CD8-positive, alpha-beta memory T cell (primary cell): ENCODE data around the gene ANKS6. TPM values are rescaled to one million over a fixed set of nuclear protein-coding genes. Genes with fewer than 3 reads are reported as not detected.
A peak's percentile ranks its signal among the peaks of the same experiment; 100 is the strongest.

Source experiments
- CTCF ChIA-PET: fragments of 350-600 bp; sonication (Branson Sonifier 250); formaldehyde crosslinking; loops from one replicate; lab custom pipeline; 2021; ENCODE audit warnings: antibody characterized with exemption; lab: Charles Lee
- POLR2A ChIA-PET: fragments of 350-600 bp; sonication (Branson Sonifier 250); formaldehyde crosslinking; loops from one replicate; lab custom pipeline; 2021; ENCODE audit warnings: antibody characterized with exemption; lab: Charles Lee
- DNase-seq, 5 donors: peaks; one replicate each; pipeline versions ENCODE4 v3.0.0 to v3.0.0-alpha.2; 2020 to 2022; ENCODE audit warnings: mixed read lengths in 1 of 5
- H3K27ac ChIP-seq: one replicate; pipeline ENCODE4 v1.7.0; 2013; ENCODE audit warnings: low read depth, mild to moderate bottlenecking, low read length, moderate library complexity
- H3K27me3 ChIP-seq: 2 replicates; pipeline ENCODE4 v1.7.0; 2013; ENCODE audit warnings: low read length, mild to moderate bottlenecking; ENCODE audit not compliant: insufficient read depth, poor library complexity, severe bottlenecking
- H3K36me3 ChIP-seq: 2 replicates; pipeline ENCODE4 v1.7.0; 2013; ENCODE audit warnings: mild to moderate bottlenecking, low read length, moderate library complexity; ENCODE audit not compliant: insufficient read depth
- H3K4me1 ChIP-seq: 2 replicates; pipeline ENCODE4 v1.7.0; 2013; ENCODE audit warnings: mild to moderate bottlenecking, low read length, moderate library complexity; ENCODE audit not compliant: insufficient read depth
- H3K4me3 ChIP-seq: 2 replicates; pipeline ENCODE4 v1.7.0; 2013; ENCODE audit warnings: mild to moderate bottlenecking, low read length
- H3K9me3 ChIP-seq: 2 replicates; pipeline ENCODE4 v1.7.0; 2013; ENCODE audit warnings: mild to moderate bottlenecking, low read length
- H3K27ac Mint-ChIP-seq, 8 donors: one replicate each; pipeline ENCODE4 v1.8.0; 2020 to 2021; ENCODE audit warnings: mixed read lengths in 8 of 8, mild to moderate bottlenecking in 6 of 8, inconsistent platforms in 3 of 8, moderate library complexity in 3 of 8
- H3K27me3 Mint-ChIP-seq, 2 donors: one replicate each; pipeline ENCODE4 v1.8.0; 2020 to 2021; ENCODE audit warnings: mixed read lengths in 2 of 2, mild to moderate bottlenecking in 1 of 2, moderate library complexity in 1 of 2
- H3K36me3 Mint-ChIP-seq, 3 donors: one replicate each; pipeline ENCODE4 v1.8.0; 2020 to 2021; ENCODE audit warnings: mixed read lengths in 3 of 3, inconsistent platforms in 1 of 3, mild to moderate bottlenecking in 1 of 3
- H3K4me1 Mint-ChIP-seq, 3 donors: one replicate each; pipeline ENCODE4 v1.8.0; 2020 to 2021; ENCODE audit warnings: mixed read lengths in 3 of 3, inconsistent platforms in 1 of 3, mild to moderate bottlenecking in 1 of 3
- H3K4me3 Mint-ChIP-seq, 7 donors: one replicate each; pipeline ENCODE4 v1.8.0; 2020 to 2021; ENCODE audit warnings: mixed read lengths in 7 of 7, mild to moderate bottlenecking in 6 of 7, moderate library complexity in 4 of 7, inconsistent platforms in 2 of 7
- H3K9me3 Mint-ChIP-seq, 5 donors: one replicate each; pipeline ENCODE4 v1.8.0; 2020 to 2022; ENCODE audit warnings: mixed read lengths in 5 of 5, mild to moderate bottlenecking in 3 of 5, moderate library complexity in 2 of 5, inconsistent platforms in 1 of 5
- polyA plus RNA-seq: library from polyadenylated mRNA; unstranded; fragments of 300-500 nt; fragmentation: Illumina TruSeq; gene quantifications from one replicate; pipeline ENCODE4 v1.2.3, GENCODE V29; 2021
- total RNA-seq, 2 experiments: library from RNA; stranded (reverse); gene quantifications; one replicate each; pipeline ENCODE4 v1.2.3, GENCODE V29; 2021

Gene ANKS6
- total and polyA plus RNA-seq, 3 experiments from 2014 or later, result 9.0 to 17.5 (median 16.8) TPM

DNA sequence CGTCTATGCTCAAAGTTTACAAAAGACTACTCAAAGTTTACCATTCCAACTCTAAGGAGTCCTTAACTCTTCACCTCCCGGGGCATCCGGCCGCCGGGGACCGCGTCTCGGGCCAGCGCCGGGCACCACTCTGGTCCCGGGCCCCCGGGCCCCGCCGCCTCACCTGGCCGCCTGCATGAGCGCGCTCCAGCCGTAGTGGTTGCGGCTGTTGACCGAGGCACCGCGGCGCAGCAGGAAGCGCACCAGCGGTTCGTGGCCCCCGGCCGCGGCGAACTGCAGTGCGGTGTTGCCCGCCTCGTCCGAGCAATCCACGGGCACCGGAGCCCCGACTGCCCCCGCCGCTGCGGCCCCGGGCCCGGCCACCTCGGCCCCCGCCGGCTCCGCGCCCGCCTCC lies 388 bp downstream of the ANKS6 start:
- H3K4me3 Mint-ChIP-seq, result peak overlapping the region; percentile 60 to 94 (median 79)
- Histone ChIP-seq H3K4me1 (peaks cover 9% of the 10 kb centered on the region), H3K36me3 (no peaks in the 10 kb centered on the region), H3K4me3 (peak overlapping the region; percentile 62), H3K27me3 (no peaks in the 10 kb centered on the region), H3K9me3 (peaks cover 4% of the 10 kb centered on the region), H3K27ac (peak overlapping the region; percentile 33)
- DNase-seq, result peak in 2 of 5 donors; percentile 10 to 50
- H3K27ac Mint-ChIP-seq, result peak overlapping the region in 3 of 8 donors; percentile 23 to 78 (median 59)
- ChIA-PET POLR2A (no interaction called here), CTCF (interaction anchor here (3.2 kb wide), 1 partner anchor 11 kb away, joined by 14 read pairs; the partner anchor contains the start of gene GALNT12)
- peaks cover 0 to 2% of the 10 kb centered on the region in 2 donors for H3K27me3 Mint-ChIP-seq
- H3K4me1 Mint-ChIP-seq, result peaks cover 30 to 44% (median 33%) of the 10 kb centered on the region in 3 donors
- peaks cover 0 to 9% (median 4%) of the 10 kb centered on the region in 5 donors for H3K9me3 Mint-ChIP-seq
- H3K36me3 Mint-ChIP-seq, result peaks cover 2 to 9% (median 4%) of the 10 kb centered on the region in 3 donors

DNA sequence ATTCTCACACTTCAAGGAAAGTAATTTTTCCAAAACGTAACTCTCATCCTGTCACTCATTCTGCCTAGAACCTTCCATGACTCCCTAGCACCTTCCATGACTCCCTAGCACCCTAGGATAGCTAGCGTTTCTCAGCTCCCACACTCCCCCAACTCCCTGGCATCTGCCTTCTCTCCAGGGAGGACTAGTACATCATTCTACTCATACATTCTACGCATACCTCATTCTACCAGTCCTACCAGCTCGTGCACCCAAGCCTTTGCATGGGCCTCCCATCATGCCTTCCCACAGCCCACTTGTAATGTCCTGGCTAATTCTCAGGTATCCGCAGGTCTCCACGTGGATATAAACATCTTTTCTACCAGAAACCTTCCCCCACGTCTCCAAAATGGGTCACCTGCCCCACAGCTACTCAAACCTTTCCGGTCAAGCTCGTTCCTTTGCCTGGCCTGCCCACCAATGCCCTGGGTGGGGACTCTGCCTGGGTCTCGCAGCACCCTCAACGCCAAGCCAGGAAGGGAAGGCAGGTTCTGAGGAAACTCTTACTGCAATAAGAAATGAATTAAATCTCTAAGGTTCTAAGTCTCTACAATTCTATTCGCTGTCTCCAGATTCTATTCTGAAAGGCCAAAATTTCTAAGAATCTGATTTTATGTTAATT lies 930 bp downstream of the ANKS6 start:
- no peaks in the 10 kb centered on the region for H3K27me3 ChIP-seq
- H3K9me3 ChIP-seq, result peaks cover 4% of the 10 kb centered on the region
- CTCF ChIA-PET, result interaction anchor here (0.6 to 0.8 kb wide), 2 partner anchors 11 to 13 kb away, joined by 4 to 5 read pairs; no protein-coding TSS in a partner anchor
- H3K4me3 Mint-ChIP-seq, result peak overlapping the region; percentile 44 to 85 (median 77)
- no peak for DNase-seq
- peak overlapping the region; percentile 62 for H3K4me3 ChIP-seq
- peaks cover 0 to 2% of the 10 kb centered on the region in 2 donors for H3K27me3 Mint-ChIP-seq
- peaks cover 0 to 9% (median 4%) of the 10 kb centered on the region in 5 donors for H3K9me3 Mint-ChIP-seq
- peaks cover 9% of the 10 kb centered on the region for H3K4me1 ChIP-seq
- H3K27ac ChIP-seq, result peak overlapping the region; percentile 33
- peak overlapping the region in 6 of 8 donors; percentile 5 to 88 (median 41) for H3K27ac Mint-ChIP-seq
- POLR2A ChIA-PET, result no interaction called here
- peaks cover 30 to 46% (median 34%) of the 10 kb centered on the region in 3 donors for H3K4me1 Mint-ChIP-seq
- no peaks in the 10 kb centered on the region for H3K36me3 ChIP-seq
- peaks cover 3 to 9% (median 4%) of the 10 kb centered on the region in 3 donors for H3K36me3 Mint-ChIP-seq

DNA sequence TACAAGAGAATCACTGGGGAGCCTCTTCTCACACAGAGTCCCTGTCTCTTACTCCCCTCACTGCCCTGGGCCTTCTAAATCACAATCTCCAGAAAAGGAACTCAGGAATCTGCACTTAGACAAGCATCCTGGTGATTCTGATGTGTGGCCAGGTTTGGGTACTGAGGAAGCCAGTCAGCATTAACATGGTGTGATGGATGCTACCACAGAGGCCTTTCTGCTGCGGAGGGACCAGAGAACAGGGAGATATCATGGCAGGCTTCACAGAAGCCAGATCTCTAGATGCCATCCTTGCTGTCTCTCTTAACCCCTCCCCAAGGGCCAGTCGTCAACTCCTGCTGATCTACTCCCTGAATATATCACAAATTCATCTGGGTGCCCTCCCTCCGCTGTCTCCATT lies 1.6 kb downstream of the ANKS6 start:
- CTCF ChIA-PET, result interaction anchor here (0.6 to 0.8 kb wide), 2 partner anchors 12 to 14 kb away, joined by 4 to 5 read pairs; no protein-coding TSS in a partner anchor
- H3K27ac ChIP-seq, result no peak overlapping the region
- peak overlapping the region; percentile 44 to 85 (median 77) for H3K4me3 Mint-ChIP-seq
- peaks cover 9% of the 10 kb centered on the region for H3K4me1 ChIP-seq
- POLR2A ChIA-PET, result no interaction called here
- H3K36me3 Mint-ChIP-seq, result peaks cover 3 to 9% (median 4%) of the 10 kb centered on the region in 3 donors
- DNase-seq, result no peak
- peaks cover 0 to 2% of the 10 kb centered on the region in 2 donors for H3K27me3 Mint-ChIP-seq
- H3K9me3 ChIP-seq, result peaks cover 4% of the 10 kb centered on the region
- no peaks in the 10 kb centered on the region for H3K27me3 ChIP-seq
- H3K9me3 Mint-ChIP-seq, result peaks cover 0 to 9% (median 4%) of the 10 kb centered on the region in 5 donors
- no peaks in the 10 kb centered on the region for H3K36me3 ChIP-seq
- H3K27ac Mint-ChIP-seq, result peak overlapping the region in 4 of 8 donors; percentile 4 to 68 (median 12)
- peaks cover 30 to 46% (median 34%) of the 10 kb centered on the region in 3 donors for H3K4me1 Mint-ChIP-seq
- no peak overlapping the region for H3K4me3 ChIP-seq

DNA sequence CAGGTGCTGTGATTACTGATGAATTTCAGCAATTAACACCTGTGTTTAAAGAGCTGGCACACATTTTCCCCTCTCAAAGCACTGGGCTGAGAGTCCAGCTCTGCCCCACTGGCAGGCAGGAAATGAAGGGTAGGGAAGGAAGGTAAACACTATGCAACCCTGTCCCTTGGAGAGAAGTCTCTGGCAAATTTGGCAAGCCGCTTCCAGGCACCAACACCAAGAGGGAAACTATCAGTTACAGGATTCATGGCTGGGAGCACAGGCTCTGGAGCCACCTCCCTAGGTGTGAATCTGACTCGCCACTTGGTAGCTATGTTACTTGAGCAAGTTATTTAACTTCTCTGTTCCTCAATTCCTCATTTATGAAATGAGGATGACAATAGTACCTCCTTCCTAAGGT lies 3.3 kb downstream of the ANKS6 start:
- ChIA-PET CTCF (interaction anchor here (1.0 to 2.2 kb wide), 2 partner anchors 13 to 16 kb away, joined by 4 to 7 read pairs; no protein-coding TSS in a partner anchor), POLR2A (no interaction called here)
- H3K4me3 ChIP-seq, result no peak overlapping the region
- Mint-ChIP-seq H3K36me3 (peaks cover 0 to 16% (median under 1%) of the 10 kb centered on the region in 3 donors), H3K27ac (peak overlapping the region in 1 of 8 donors; percentile 33), H3K9me3 (peaks cover 0 to under 1% (median 0%) of the 10 kb centered on the region in 5 donors), H3K27me3 (no peaks in the 10 kb centered on the region), H3K4me1 (peaks cover 30 to 46% (median 34%) of the 10 kb centered on the region in 3 donors), H3K4me3 (peak overlapping the region in 1 of 7 donors; percentile 32)
- H3K4me1 ChIP-seq, result peaks cover 9% of the 10 kb centered on the region
- H3K27ac ChIP-seq, result no peak overlapping the region
- no peak for DNase-seq
- no peaks in the 10 kb centered on the region for H3K27me3 ChIP-seq
- no peaks in the 10 kb centered on the region for H3K9me3 ChIP-seq
- H3K36me3 ChIP-seq, result no peaks in the 10 kb centered on the region

DNA sequence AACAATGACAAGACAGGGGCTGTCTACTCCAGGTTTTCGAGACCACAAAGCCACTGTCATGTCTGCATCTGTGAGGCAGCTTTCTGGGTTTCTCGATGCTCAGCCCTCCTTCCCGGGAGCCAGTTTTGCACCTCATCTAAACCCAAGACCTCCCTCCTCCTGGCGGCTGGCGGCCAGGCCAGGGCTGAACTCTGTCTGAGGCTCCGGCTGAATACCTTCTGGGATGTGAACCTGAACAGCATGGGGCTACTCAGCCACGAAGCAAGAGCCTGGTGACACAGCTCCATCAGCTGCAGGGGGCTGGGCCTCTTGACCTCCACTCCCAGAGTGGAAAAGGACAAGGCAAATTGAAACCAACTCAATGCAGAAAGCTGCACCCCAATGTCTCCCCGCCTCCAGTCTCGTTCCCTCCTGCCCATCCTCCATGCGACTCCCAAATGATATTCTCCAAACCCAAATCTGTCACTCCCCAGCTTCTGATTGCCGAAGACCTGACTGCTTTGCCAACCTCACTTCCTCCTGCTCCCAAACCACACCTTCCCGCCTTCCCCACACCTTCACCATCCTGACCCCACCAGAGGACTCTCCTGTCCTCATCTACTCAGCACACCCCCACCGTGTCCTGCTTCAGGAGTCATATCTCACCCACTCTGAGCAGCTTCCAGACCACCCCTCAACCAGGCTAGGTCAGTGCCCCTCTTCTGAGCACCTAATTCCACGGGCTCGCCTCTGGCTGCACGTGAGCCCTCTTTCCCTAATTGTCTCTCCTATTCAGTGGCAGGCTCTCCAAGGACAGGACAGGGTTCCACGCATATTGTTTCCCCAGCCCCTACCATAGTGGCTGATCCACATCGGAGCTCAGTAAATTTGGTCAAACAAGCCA lies 4.5 kb downstream of the ANKS6 start:
- Mint-ChIP-seq H3K4me3 (peak overlapping the region in 1 of 7 donors; percentile 32), H3K9me3 (no peaks in the 10 kb centered on the region), H3K4me1 (peaks cover 27 to 42% (median 29%) of the 10 kb centered on the region in 3 donors), H3K27ac (no peak overlapping the region), H3K27me3 (no peaks in the 10 kb centered on the region), H3K36me3 (peaks cover 0 to 16% (median 5%) of the 10 kb centered on the region in 3 donors)
- Histone ChIP-seq H3K36me3 (no peaks in the 10 kb centered on the region), H3K9me3 (no peaks in the 10 kb centered on the region), H3K4me1 (peaks cover 9% of the 10 kb centered on the region), H3K27ac (no peak overlapping the region), H3K4me3 (no peak overlapping the region), H3K27me3 (no peaks in the 10 kb centered on the region)
- POLR2A ChIA-PET, result no interaction called here
- DNase-seq, result no peak
- CTCF ChIA-PET, result interaction anchor here (0.8 to 2.2 kb wide), 8 partner anchors 13 to 476 kb away, joined by 3 to 7 read pairs (median 4); partner anchors contain the start of gene GALNT12

DNA sequence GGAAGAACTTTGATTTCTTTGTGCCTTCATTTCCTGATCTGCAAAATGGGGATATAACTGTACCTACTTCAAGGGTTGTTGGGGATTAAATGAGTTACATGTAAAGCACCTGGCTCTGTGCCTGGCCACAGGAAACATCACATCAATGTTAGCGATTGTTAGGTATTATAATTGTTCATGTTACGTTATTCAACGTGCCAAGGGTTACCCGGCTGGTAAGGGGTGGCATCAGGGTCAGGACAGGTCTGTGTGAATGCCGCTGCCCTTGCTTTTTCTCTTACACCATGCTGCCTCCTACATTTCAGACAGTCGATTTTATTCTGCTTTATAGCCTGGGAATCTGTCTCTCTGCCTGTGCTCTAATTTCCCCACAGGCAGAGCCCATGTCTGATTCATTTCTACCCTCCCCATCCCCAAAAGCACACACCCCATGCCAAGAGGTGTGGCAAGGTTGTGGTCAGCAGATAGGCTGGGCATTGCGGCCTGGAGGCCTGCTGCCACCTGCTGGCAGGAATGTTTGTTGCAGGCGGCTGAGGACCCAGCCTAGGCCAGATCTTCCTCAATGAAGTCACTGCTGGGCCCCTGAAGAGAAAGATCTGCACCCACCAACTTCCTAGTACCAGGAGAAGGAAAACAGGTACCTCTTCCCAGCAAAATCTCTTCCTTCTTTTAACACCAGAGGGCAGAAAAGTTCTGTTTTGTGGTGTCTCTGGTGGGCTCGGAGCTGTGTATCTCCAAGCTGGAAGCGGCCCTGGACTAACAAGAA lies 5.3 kb downstream of the ANKS6 start:
- Histone ChIP-seq H3K36me3 (no peaks in the 10 kb centered on the region), H3K4me1 (peaks cover 9% of the 10 kb centered on the region), H3K27me3 (no peaks in the 10 kb centered on the region), H3K9me3 (no peaks in the 10 kb centered on the region), H3K4me3 (no peak overlapping the region), H3K27ac (no peak overlapping the region)
- Mint-ChIP-seq H3K4me3 (no peak overlapping the region), H3K9me3 (no peaks in the 10 kb centered on the region), H3K36me3 (peaks cover 0 to 16% (median 5%) of the 10 kb centered on the region in 3 donors), H3K27me3 (no peaks in the 10 kb centered on the region), H3K4me1 (peaks cover 25 to 39% (median 28%) of the 10 kb centered on the region in 3 donors), H3K27ac (peak overlapping the region in 1 of 8 donors; percentile 75)
- ChIA-PET CTCF (interaction anchor here (0.8 to 1.9 kb wide), 7 partner anchors 14 to 475 kb away, joined by 3 to 7 read pairs (median 4); partner anchors contain the start of gene GALNT12), POLR2A (no interaction called here)
- peak; percentile 34 to 61 (median 43) for DNase-seq
